Coronary artery (tissue), 2 donors: ENCODE results near the gene PRKCD.

Experiments
- DNase-seq: peaks from one replicate; pipeline ENCODE4 v3.0.0-alpha.2; 2017; ENCODE audit warnings: low spot score
- H3K27ac ChIP-seq, 2 donors: fragments of 200-600 bp; sonication (generic); one replicate each; pipeline ENCODE4 v1.5.1; 2016 to 2019
- H3K4me3 ChIP-seq: fragments of 200-600 bp; sonication (generic); 2 replicates; pipeline ENCODE4 v1.5.1; 2016; ENCODE audit warnings: mild to moderate bottlenecking, moderate library complexity
- TF ChIP-seq, protein P1 (sequence below): fragments of 200-600 bp; sonication (generic); IDR thresholded peaks from one replicate; pipeline ENCODE4 v1.5.1; 2019; ENCODE audit warnings: antibody characterized with exemption

PRKCD gene

DNA sequence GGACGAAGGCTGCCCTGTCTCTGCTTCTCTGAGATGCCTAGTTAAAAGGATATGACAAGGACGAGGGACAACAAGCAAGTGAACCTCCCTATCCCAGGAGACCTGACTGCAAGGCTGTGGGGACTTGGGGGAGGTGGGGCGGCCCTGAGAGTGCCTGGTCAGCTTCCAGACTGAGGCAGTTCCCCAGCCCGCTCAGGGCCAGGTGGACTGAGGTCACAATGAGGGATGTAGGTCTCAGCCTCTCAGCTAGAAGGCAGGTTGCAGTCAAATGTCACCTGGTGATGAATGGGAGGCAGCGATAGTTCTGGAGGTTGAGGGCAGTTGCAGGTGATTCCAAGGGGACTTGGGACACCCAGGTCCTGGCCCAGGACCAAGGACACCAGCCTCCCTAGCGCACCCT lies 64.2 kb downstream of the PRKCD start:
- TF ChIP-seq, protein P1, sequence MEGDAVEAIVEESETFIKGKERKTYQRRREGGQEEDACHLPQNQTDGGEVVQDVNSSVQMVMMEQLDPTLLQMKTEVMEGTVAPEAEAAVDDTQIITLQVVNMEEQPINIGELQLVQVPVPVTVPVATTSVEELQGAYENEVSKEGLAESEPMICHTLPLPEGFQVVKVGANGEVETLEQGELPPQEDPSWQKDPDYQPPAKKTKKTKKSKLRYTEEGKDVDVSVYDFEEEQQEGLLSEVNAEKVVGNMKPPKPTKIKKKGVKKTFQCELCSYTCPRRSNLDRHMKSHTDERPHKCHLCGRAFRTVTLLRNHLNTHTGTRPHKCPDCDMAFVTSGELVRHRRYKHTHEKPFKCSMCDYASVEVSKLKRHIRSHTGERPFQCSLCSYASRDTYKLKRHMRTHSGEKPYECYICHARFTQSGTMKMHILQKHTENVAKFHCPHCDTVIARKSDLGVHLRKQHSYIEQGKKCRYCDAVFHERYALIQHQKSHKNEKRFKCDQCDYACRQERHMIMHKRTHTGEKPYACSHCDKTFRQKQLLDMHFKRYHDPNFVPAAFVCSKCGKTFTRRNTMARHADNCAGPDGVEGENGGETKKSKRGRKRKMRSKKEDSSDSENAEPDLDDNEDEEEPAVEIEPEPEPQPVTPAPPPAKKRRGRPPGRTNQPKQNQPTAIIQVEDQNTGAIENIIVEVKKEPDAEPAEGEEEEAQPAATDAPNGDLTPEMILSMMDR, result no peak
- Histone ChIP-seq H3K27ac (no peak overlapping the region), H3K4me3 (no peak overlapping the region)
- DNase-seq, result no peak

DNA sequence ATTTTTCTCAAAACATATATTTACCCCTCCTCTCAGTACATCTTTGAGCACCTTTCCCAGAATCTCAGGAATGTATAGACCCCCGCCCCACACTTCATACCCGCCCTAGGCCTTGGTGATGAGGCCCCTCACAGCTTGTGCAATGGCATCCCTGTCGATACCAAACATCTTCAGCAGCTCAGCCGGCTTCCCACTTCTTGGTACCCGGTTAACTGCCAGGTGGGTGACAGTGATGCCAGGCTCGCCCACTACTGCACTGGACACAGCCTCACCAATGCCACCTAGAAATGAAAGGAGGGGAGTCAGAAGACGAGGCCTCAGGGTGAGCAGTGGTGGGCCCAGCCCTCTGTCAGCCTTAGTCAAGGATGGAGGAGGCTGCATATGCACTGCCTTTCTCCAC lies 64.6 kb downstream of the PRKCD start:
- Histone ChIP-seq H3K27ac (no peak overlapping the region), H3K4me3 (no peak overlapping the region)
- TF ChIP-seq, protein P1, result no peak
- no peak for DNase-seq

DNA sequence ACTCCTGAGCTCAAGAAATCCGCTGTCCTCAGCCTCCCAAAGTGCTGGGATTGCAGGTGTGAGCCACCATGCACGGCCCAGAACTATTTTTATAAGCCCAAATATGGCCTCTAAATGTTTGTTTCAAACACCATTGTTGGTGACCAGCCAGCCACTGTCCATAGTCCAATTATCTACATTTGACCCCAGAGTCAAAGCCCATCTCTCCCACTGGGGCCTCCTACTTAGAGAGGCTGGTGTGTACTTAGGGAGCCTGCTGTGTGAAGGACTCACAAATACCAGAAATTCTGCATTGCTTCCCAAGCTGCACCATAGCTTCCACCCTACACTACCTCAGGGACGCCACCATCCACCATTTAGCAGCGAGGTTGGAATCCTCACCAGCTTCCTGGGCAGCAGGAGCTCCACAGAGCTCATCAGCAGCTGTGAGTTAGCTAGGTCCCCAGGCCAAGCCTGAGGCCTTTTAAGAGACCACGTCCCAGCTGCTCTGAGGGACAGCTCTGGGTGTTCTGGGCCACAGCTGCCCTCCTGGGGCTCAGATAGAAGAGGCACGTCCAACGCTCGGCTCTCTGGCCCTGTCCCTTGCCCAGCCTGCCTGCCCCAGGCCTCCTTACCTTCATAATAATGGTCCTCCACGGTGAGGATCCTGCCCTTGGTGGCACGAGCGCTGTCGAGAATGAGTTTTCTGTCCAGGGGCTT lies 65.3 kb downstream of the PRKCD start:
- Histone ChIP-seq H3K4me3 (no peak overlapping the region), H3K27ac (no peak overlapping the region)
- TF ChIP-seq, protein P1, result no peak
- DNase-seq, result no peak

DNA sequence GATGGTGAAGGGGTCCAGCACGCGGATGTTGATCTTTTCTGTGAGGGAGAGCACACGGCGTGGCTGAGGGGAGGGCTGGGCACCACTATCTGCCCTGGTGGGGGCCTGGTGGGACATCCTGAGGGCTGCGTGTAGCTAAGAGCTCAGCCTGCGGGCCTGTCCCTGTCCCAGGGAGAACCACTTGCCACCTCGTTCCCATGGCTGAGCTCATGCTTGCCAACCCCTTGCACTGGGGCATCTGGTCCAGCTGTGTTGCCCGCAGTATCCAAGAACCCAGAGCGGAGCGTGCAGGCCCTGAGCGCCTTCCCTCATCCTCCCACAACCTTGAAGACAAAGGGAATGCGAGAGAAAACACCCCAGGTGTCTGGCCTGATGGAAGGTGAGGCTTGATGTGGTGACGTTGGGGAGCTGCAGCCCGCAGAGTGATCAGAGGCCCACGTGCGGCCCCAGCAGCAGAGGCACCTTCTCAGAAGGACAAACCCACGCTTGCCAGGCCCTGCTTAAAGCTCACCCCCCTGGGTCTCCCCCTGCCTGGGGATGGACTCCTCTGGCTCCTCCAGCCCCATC lies 65.9 kb downstream of the PRKCD start:
- Histone ChIP-seq H3K27ac (no peak overlapping the region), H3K4me3 (no peak overlapping the region)
- DNase-seq, result no peak
- TF ChIP-seq, protein P1, result no peak

DNA sequence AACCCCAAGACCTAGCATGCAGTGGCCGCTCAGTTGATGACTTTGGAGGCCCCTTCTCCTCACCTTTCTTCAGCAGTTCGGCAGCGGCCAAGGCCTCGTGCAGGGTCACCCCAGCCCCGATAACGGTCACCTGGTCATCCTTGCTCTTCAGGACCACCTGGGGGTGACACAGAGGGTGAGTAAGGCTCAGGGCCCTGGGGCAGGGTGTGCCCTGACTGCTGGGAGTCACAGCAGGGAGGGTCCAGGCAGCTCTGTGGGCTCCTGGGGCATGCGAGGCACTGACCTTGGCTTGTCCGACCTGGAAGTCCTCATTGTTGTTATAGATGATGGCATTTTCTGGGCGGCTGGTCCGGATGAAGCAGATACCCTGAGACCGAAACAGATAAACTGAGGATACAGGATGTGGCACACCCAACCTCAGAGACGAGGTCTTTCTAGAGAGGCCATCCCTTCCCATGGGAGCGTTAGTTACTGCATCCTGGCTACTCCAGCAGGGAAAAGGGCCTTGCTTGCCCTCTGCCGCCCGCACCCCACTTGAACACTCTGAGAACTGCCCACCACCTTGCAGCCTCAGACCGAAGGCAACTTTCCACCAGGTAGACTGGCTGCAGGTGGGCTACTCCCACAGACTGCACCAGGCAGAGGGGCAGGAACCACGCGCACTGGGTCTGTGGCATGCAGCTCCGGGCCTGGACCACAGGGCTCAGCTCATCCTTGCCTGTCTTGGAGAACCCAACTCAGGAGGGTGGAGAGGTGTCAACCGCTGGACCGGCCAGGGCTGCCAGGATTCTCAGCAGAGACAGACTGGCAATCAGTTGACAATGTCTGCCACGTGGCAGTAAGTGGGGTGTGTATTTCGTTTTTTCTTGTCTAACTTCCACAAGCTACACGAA lies 67.2 kb downstream of the PRKCD start:
- DNase-seq, result no peak
- no peak overlapping the region for H3K4me3 ChIP-seq
- TF ChIP-seq, protein P1, result no peak
- no peak overlapping the region for H3K27ac ChIP-seq

DNA sequence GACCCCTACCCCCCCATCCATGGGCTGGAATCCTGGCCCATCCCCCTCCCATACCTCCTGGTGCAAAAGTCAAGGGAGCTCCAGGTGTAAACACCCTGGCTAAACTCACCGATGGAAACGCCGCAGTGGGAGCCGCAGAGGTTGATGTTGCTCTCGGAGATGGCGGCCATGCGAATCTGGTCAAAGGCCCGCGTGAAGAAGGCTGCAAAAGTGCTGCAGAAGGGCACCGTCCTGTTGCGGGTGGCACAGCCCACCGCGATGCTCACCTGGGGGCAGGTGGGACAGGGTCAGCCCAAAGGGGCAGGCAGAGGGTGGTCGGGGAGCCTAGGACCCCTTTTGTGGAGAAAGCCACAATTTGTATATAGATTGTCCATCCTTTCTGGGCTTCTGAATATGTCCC lies 68.2 kb downstream of the PRKCD start:
- no peak for DNase-seq
- no peak overlapping the region for H3K27ac ChIP-seq
- TF ChIP-seq, protein P1, result no peak
- H3K4me3 ChIP-seq, result no peak overlapping the region
